HL-60 (cell line): Measurements from ENCODE around the gene SETDB2.

Experiments used
- DNase-seq, 2 experiments: peaks; one replicate each; pipeline ENCODE4 v3.0.0-alpha.2; 2010 to 2020; ENCODE audit warnings: low read depth in 1 of 2, low spot score in 1 of 2
- H3K27ac ChIP-seq: fragments of 250-450 bp; sonication (Bioruptor Pico); replicated peaks from 2 replicates; pipeline ENCODE4 v1.5.1; 2020; ENCODE audit warnings: mild to moderate bottlenecking, moderate library complexity
- H3K27me3 ChIP-seq: fragments of 250-450 bp; sonication (Bioruptor Pico); 2 replicates; pipeline ENCODE4 v1.5.1; 2021; ENCODE audit warnings: mild to moderate bottlenecking, moderate library complexity; ENCODE audit not compliant: insufficient read depth, poor library complexity, severe bottlenecking
- H3K4me3 ChIP-seq: replicated peaks from 2 replicates; pipeline ENCODE4 v1.5.1; 2011; ENCODE audit warnings: mild to moderate bottlenecking, control low read depth, low read length; ENCODE audit not compliant: insufficient read depth
- GABPA ChIP-seq: IDR thresholded peaks from 2 replicates; pipeline ENCODE4 v1.6.1; 2012; ENCODE audit warnings: low read depth
- POLR2AphosphoS5 ChIP-seq: IDR thresholded peaks from 2 replicates; pipeline ENCODE4 v1.6.1; 2012; ENCODE audit warnings: low read depth
- SPI1 ChIP-seq: IDR thresholded peaks from 2 replicates; pipeline ENCODE4 v1.6.1; 2012; ENCODE audit warnings: low read depth, mild to moderate bottlenecking, borderline replicate concordance
- TF ChIP-seq, protein P1 (sequence below): IDR thresholded peaks from 2 replicates; pipeline ENCODE4 v1.6.1; 2012; ENCODE audit warnings: low read depth; ENCODE audit not compliant: insufficient replicate concordance
- TF ChIP-seq, protein P2 (sequence below): IDR thresholded peaks from one replicate; pipeline ENCODE4 v1.5.1; 2011; ENCODE audit warnings: low read length, control low read depth, inconsistent platforms; ENCODE audit not compliant: insufficient read depth

The SETDB2 gene

DNA sequence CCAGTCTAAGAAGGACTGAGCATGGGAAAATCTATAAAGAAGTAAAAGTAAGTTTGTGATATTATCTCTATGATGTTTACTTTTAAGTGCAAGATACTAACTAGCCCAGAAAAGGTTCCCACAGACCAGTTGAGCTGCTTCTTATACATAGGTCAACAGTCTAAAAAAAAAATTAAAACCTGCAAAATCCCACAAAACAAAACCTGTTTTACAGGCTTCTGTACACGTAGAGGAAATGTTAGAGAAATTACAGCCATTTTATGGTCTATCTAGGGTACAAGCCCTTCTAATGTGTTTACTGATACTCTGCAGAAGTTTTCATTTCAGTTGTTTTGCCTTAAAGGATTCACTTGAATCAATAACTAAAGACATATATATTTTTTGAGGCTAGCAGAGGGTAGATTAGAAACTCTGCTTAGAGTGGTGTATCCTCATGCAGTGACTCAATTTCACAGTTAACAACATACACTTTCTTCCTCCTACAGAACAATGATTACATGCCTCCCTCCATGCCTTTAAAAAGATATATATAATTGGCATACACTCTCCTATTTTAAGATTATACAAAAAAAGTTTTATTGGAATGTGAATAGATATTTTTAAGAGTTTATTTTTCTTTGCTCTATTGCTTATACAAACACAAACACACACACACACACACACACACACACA, 44.1 kb upstream of the SETDB2 start:
- no peak for DNase-seq
- TF ChIP-seq, protein P1, sequence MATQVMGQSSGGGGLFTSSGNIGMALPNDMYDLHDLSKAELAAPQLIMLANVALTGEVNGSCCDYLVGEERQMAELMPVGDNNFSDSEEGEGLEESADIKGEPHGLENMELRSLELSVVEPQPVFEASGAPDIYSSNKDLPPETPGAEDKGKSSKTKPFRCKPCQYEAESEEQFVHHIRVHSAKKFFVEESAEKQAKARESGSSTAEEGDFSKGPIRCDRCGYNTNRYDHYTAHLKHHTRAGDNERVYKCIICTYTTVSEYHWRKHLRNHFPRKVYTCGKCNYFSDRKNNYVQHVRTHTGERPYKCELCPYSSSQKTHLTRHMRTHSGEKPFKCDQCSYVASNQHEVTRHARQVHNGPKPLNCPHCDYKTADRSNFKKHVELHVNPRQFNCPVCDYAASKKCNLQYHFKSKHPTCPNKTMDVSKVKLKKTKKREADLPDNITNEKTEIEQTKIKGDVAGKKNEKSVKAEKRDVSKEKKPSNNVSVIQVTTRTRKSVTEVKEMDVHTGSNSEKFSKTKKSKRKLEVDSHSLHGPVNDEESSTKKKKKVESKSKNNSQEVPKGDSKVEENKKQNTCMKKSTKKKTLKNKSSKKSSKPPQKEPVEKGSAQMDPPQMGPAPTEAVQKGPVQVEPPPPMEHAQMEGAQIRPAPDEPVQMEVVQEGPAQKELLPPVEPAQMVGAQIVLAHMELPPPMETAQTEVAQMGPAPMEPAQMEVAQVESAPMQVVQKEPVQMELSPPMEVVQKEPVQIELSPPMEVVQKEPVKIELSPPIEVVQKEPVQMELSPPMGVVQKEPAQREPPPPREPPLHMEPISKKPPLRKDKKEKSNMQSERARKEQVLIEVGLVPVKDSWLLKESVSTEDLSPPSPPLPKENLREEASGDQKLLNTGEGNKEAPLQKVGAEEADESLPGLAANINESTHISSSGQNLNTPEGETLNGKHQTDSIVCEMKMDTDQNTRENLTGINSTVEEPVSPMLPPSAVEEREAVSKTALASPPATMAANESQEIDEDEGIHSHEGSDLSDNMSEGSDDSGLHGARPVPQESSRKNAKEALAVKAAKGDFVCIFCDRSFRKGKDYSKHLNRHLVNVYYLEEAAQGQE = no peak
- TF ChIP-seq, protein P2, sequence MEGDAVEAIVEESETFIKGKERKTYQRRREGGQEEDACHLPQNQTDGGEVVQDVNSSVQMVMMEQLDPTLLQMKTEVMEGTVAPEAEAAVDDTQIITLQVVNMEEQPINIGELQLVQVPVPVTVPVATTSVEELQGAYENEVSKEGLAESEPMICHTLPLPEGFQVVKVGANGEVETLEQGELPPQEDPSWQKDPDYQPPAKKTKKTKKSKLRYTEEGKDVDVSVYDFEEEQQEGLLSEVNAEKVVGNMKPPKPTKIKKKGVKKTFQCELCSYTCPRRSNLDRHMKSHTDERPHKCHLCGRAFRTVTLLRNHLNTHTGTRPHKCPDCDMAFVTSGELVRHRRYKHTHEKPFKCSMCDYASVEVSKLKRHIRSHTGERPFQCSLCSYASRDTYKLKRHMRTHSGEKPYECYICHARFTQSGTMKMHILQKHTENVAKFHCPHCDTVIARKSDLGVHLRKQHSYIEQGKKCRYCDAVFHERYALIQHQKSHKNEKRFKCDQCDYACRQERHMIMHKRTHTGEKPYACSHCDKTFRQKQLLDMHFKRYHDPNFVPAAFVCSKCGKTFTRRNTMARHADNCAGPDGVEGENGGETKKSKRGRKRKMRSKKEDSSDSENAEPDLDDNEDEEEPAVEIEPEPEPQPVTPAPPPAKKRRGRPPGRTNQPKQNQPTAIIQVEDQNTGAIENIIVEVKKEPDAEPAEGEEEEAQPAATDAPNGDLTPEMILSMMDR = no peak
- Histone ChIP-seq H3K27me3 (no peaks in the 10 kb centered on the region), H3K27ac (no peak overlapping the region), H3K4me3 (no peak overlapping the region)

DNA sequence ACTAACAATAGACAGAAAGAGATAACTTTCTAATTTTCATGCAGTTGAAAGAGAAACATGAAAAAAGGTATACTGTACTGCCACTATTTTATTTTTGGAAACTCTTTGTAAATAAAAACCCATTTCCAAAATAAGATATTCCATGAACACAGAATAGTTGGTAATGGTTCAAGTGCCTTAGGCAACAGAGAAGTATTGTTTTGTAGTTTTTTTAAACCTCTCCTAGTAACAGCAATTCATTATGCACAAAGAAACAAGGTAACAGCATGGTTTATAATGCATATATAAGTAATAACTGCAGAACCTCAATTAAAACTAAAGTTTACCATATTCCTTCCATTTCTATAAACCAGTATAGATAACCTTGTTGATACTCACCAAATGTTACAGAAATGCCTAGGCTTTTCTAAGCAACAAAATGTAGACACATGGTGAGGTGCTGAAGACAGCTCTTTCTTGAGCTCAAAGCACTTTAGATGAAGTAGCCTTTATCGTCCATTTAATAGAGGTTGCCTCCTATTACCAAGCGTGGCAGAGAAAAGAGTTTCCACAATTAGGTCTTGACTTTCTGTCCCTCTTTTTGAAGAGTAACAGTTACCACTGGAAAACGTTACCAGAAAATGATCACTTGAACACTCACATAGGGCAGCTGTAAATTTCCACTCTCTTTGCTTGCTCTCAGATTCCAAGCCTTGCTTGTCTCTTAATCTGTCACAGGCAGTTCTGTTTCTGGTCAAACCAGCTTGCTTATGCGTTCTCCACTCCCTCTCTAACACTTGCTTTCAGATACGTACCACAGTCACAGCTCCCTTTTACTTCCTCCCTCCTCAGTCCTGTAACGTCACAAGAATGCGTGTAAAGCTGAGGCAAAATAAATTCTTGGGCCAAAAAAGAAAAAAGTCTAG, 43.1 kb upstream of the SETDB2 start:
- Histone ChIP-seq H3K27me3 (no peaks in the 10 kb centered on the region), H3K27ac (peak overlapping the region; percentile 13), H3K4me3 (no peak overlapping the region)
- DNase-seq = peak in 1 of 2 experiments; percentile 56
- TF ChIP-seq, protein P1 = peak; percentile 71
- TF ChIP-seq, protein P2 = no peak
- TF ChIP-seq POLR2AphosphoS5 (no peak), GABPA (no peak), SPI1 (peak; percentile 38; the same call in 1 of the 2 replicates)

DNA sequence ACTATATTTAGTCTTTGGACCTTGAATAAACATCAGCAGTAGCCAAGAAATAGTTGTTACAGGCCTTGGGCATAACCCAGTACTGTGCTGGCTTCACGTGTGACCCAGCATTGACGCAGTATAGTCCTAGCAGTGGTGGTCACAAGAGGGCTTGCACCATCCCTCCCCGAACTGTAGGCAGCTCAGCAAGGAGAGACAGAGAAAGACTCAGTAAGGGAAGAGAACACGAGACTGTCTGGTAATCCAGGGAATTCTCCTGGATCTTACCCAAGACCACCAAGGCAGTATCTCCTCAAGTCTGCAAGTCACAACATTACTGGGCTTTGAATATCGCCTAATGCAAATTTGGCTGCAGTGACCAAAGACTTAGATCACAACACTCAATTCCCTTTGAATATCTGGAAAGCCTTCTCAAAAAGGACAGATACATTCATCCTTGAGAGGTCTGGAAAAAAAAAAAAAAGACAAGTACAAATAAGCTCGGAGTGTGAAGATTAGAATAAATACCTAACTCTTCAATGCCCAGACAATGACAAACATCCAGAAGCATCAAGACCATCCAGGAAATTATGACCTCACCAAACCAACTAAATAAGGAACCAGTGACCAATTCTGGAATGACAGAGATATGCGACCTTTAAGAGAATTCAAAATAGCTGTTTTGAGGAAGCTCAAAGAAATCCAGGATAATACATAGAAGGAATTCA, 39.9 kb upstream of the SETDB2 start:
- Histone ChIP-seq H3K27me3 (no peaks in the 10 kb centered on the region), H3K27ac (no peak overlapping the region), H3K4me3 (no peak overlapping the region)
- no peak for DNase-seq
- TF ChIP-seq, protein P1 = no peak
- TF ChIP-seq, protein P2 = no peak
- TF ChIP-seq GABPA (no peak), SPI1 (no peak), POLR2AphosphoS5 (no peak)
